ENCODE measurements around the gene PAX2.

DNA sequence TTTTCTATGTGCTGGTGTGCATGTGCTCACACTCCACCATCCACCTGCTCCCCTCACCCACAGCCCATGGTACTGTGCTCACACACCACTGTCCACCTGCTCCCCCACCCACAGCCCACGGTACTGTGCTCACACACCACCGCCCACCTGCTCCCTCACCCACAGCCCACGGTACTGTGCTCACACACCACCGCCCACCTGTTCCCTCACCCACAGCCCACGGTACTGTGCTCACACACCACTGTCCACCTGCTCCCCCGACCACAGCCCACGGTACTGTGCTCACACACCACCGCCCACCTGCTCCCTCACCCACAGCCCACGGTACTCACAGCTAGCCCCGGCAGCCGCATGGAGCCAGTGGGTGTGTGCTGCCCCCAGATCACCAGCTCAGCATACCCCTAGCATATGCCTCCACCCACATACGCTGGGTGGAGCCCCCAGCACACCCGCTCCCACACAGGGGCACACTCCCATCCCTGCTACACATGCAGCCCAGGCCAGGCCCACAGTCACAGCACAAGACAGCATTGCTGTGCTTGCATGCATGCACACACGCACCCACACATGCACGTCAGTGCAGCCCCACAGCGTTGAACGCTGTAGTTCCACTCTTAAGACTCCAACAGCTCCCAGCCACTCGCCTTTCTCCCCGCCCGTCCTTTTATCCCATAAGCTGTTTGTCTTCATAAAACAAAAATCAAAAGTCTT lies 62.0 kb downstream of the PAX2 start:
- TF ChIP-seq, protein P1, sequence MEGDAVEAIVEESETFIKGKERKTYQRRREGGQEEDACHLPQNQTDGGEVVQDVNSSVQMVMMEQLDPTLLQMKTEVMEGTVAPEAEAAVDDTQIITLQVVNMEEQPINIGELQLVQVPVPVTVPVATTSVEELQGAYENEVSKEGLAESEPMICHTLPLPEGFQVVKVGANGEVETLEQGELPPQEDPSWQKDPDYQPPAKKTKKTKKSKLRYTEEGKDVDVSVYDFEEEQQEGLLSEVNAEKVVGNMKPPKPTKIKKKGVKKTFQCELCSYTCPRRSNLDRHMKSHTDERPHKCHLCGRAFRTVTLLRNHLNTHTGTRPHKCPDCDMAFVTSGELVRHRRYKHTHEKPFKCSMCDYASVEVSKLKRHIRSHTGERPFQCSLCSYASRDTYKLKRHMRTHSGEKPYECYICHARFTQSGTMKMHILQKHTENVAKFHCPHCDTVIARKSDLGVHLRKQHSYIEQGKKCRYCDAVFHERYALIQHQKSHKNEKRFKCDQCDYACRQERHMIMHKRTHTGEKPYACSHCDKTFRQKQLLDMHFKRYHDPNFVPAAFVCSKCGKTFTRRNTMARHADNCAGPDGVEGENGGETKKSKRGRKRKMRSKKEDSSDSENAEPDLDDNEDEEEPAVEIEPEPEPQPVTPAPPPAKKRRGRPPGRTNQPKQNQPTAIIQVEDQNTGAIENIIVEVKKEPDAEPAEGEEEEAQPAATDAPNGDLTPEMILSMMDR (IDR thresholded peaks at IDR 0.05), result no peak
- TF ChIP-seq POLR2A (IDR thresholded peaks at IDR 0.05) (no peak), EP300 (IDR thresholded peaks at IDR 0.05) (no peak)
